Stimulated activated CD8-positive, alpha-beta memory T cell treated with anti-CD3 and anti-CD28 coated beads, Interleukin-4, amount 100 ng/mL, for 48 hours (primary cell): Measurements from ENCODE around the gene FILIP1.

ENCODE experiments used
- DNase-seq: peaks from one replicate; pipeline ENCODE4 v3.0.0-alpha.2; 2020

FILIP1 gene

DNA sequence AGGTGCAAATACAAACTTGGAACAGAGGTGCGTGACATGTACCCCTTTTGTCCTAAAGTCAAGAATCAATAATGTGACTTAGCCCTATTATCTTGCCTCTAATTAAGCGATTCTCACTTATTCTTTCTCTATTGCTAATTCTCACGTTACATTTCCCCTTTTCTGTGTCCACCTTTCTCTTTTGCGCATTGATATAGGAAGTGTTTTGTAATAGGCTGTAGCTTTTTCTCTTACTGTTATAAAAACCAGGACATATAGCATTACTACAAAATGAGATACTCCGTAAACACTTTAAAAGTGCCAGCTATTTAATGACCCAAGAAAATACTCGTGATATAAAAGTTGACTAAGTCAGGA is 208.3 kb downstream of the FILIP1 start:
- no peak for DNase-seq

DNA sequence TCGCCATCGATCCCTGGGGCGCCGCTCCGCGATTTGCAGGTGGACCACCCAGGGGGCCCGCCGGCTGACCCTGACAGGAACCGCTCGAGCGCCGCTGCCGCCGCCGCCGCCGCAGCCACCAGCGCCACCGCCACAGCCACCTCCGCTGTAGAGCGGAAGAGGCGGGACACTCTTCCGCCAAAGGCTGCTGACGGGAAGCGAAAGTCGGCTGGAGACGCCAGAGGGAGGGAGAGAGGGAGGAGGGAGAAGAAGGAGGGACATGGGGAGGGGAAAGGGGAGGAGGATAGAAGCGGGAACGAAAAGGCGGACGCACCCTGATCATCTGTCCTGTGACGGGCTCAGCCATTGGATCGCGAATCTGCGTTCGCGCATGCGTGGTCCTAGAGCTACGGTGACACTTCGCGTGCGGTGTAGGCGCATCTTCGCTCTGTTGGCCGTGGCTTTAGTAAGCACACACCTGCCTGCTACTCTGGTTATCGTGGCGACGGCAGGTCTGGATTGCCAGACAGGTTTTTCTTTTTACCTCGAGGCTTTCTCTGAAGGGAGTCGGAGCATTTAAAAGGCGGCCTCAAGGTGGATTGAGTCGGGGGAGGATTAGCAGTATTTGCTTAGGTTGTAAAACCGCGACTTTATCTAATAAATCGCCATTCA is 208.8 kb downstream of the FILIP1 start, which contains the start of gene TMEM30A:
Gene TMEM30A (minus strand): TSS at position 161 of the 651 bp plus-strand sequence. CDS start 154 bp downstream, at position 7.
- peak; percentile 95 for DNase-seq

DNA sequence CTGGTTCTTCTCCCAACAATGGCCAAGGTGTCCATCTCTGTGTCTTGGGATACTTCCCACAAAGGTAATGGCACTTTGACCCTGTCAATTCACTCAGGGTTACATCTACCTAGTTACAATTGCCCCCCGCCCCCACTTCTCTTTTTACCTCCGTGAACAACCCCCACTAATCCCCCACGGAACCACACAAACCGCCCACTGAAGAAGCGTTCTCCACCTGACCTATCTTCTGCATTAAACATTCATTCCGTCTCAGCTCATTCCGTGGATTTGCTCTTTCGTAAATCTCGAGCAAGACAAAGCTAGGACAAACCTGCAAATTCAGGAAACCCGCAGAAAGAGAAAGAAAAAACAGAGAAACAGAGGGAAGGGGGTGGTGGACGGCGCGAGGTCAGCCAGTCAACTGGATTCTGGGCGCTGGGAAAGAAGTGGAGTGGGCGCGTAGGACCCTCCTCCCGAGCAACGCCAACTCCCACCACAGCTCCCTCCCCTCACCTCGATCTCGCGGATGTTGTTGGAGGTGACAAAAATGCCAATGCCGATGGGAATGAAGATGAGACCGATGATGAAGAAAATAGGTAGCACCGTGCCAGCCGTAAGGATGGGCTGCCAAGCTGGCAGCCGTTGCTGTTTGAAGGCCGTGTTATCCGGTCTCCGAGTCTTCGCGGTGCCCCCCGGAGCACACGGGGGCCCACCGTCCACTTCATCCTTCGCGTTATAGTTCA is 209.5 kb downstream of the FILIP1 start:
- peak; percentile 33 for DNase-seq

DNA sequence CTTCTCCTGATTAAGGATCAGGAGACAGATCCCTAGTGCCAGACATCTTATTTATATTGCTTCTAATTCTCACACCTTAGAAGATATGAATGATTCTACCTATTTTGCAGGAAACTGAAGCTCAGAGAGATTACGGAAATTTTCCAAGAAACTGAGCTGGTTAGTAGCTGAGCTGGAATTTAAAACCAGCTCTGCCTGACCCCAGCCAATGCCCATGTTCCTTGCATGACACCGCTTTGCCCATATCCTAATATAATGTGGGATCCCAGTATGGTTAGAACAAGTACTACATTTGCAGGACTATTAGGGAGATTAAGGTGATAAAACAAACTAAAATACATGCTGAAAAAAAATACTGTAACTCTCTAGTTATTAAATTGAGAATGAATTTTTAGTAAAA is 210.9 kb downstream of the FILIP1 start:
- DNase-seq: no peak

DNA sequence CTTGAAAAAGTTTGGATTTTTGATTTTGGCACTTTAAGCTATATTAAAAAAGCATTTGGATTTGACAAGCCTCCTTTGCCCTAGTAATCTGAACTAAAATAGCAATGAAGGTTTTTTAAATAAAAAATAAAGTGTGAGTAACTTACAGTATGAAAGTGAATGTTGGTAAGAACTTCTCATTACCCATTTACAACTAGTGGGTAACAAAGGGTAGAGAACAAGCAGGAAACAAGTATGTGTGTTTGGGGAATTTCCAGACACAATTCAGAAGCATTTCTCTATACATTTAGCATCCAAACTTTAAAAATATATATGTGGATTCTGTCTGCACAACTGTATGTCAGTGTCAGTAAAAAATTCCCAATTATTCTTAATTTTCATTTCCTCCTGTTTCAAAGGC is 211.9 kb downstream of the FILIP1 start:
- DNase-seq: no peak

DNA sequence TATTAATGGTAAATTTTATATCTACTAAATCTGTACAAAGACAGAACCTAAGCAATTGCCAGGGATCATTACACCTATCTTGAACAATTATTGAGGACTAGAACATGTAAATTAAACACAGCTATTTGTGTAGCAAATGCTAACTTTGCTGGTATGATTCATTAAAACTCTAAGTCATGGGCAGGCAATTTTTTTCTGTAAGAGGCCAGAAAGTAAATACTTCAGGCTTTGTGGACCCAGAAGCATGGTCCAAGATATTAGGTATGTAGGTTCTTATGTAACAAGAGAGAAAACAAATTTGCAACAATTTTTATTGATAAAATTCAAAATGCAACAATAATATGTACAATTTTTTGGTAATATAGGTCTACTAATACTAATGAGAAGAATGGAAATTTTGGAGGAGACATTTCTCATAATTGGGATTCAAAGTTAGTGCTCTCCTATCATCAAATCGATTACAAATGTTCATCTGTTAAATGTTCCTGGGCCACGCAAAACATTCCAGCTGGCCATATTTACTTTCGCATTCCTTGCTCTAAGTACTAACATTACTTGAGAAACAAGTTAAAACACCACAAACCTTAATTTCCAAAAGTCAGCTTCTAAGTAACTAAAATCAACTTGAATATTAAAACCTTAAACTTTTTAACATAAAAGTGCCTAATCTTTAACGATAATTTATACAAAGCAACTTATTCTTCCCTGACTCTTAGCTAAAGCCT is 213.3 kb downstream of the FILIP1 start:
- no peak for DNase-seq

DNA sequence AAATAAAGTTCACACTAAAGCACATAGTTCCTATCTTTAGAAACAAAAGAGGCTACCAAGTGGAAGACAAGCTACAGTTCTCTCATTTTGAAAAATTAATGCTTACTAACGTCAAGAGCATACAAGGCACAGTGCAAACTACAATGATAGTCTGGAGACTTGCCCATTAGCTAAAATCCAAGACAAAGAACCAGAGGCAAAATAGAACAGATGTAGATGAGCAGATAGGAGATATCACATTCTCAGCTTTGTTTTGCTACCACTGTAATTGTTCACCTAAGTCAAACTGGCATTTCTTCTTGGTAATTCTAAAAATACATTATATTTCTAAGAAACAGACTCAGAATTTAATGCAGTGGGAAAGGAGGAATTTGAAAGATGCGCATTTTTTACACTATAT is 214.2 kb downstream of the FILIP1 start:
- DNase-seq: no peak

DNA sequence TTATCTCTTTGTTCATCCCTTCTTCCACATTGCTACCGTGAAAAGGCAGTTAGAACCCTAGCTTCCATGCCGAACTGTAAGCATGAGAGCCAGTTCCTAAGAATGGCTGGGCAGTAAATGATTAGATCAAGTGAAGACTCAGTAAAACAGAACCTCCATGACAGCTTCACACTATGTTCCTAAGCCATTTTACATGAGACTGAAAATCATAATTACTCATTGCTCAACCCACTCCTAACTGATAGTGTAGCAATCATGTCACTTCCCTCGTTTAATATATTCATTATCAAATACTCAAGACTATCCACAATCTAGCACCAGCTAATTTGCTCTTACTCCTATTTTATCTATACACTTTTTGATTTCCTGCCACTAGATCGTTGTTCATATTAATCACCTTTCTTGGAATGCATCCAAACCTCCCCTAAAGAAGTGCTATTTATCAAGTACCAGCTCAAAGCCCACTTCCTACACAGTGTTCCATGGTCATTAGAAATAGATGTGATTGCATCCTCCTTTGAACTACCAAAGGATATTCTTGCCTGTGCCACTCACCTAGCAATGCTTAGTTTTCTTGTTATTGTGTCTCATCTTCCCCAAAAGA is 215.0 kb downstream of the FILIP1 start:
- DNase-seq: no peak

DNA sequence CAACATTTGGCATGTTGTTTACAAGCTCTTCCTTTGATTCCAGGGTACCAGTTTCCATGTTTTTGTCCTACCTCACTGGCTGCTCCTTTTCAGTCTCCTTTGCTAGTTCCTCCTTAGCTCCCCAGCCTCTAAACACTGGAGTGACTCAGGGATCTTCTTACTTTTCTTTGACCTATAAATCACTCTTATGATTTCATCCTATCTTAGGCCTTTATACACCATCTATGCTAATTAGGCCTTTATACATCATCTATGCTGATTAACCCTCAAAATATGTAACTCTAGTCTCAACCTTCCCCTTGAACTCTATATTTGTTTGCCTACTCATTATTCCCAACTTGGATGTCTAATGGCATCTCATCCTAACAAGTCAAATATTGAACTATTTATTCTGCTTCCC is 218.5 kb downstream of the FILIP1 start:
- DNase-seq: no peak

DNA sequence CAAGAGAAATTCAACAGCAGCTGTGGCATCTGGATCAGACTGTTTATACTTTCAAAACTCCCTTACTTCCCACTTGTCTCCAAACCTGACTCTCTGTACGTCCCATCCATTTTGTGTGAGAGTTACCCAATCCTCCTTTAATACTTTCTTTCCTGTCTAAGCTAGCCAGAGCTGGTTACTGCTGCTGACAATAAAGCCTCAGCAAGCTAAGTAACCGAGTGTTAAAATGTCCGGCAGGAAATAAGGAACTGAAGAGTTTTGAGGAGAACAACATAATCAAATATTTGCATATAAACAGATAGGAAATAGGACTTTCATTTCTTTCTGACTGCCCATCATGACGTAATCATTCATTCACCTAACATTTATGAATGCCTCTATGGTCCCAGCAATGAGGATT is 220.6 kb downstream of the FILIP1 start:
- no peak for DNase-seq

DNA sequence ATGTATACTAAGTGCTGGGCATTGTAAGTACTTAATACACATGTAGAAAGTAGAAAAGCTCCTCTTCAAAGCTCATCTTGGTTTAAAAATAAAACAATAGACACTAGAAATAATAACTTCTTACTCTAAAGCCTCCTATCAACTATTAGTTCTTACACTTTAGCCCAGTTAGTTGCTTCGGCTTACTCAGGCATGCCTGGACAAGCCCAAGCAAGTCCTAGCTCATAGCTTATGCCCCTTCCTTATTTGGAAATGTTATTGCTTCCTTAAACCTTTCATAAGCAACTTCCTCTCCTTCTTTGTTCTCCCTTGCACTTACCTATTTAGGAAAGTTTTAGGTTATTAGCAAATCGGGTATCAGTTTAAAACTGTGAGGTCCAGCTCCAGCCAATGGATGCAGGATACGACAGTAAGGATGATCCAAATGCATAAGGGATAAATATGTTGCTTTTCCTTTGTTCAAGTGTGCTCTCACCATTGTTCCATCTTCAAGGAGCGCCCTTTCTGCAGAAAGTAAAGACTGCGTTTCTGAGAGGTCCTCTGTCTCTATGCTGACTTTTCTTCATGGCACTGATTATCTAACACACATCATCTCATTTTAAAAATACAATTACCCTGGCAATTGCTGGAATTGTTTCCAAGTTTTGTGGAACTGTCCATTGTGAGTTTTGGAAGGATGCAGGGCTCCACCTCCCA is 221.3 kb downstream of the FILIP1 start:
- no peak for DNase-seq

DNA sequence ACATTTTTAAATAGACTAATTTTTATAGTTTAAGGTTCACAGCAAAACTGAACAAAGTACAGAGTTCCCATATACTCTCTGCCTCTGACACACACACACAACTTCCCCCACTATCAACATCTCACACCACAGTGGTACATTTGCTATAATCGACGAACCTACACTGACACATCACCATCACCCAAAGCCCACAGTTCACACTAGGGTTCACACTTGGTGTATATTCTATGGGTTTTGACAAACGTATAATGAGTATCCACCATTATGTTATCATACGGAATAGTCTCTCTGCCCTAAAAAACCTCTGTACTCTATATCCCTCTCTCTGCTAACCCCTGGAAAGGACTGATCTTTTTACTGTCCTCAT is 224.6 kb downstream of the FILIP1 start:
- no peak for DNase-seq

DNA sequence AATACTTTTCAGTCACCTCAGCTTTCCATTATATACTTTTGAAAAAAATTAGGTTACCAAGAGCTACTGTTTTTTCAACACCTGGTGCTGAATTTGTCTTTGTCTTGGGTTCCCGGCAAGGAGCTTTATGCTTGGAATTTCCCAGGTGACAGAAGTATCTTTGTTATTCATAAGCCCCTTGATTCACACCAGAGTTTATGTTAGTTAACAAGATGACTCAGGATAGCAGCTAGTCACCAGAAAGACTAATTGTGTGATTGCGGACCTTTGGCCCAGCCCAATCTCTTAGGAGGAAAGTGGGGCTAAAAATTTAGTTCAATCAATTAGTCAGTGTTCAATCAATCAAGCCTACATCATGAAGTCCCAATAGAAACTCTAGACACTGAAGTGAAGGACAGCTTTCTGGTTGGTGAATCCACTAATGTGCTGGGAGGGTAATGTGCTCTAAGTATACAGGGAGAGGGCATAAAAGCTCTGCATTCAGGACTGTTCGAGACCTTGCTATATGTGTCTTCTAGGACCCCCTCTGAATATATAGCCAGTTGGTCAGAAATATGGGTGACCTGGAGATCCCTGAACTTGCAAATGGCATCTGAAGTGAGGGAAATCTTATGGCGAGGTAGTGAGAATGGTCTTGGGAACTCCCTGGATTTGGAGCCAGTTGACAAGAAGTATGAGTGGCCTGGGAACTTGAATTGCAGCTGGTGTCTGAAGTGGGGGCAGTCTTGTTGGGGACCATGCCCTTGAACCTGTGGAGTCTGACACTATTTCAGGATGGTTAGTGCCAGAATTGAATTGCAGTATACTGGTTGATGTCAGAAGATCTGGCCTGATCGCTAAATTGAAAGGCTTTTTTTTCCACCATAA is 225.2 kb downstream of the FILIP1 start:
- DNase-seq: no peak

DNA sequence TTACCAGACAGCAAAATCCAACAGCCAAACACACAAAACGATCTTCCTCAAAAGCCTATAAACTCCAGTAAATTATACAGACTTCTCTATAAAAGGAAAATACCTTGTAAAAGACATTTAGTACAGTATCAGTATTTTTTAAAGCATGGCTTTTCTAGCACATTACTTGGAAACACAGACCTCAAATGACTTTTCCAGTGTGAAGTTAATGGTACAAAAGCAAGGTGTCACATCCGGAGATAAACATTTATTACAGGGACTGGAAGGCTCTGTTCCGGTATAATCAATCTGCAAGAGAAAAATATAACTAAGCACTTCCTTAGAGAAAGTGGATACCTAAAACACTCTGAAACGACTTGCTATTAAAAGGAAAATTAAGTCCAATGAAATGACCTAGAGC is 226.1 kb downstream of the FILIP1 start:
- DNase-seq: no peak

DNA sequence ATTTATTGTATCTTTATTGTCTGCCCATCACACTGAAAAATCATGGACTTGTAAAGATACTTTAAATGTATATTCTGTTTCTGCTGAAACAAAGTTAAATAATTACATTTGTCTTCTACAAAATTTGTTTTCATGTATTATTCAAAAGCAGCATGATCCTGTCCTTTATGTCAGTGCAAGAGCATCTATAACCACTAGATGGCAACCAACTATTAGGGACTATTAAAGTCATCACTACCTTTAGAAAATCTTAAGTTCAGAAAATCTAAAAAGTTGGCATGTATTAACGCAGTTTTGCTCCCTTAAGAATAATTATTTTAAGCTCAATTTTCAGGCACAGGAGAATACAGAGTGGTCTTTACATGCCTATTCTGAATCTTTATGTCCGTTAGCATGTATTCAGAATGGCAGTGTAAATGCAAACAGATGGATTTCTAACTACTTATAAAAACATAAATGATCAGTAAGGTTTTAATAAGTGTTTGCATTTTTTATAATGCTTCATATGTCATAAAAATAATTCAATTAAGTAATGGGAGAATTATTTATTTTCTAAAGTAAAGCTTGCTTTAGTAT is 226.8 kb downstream of the FILIP1 start:
- no peak for DNase-seq

DNA sequence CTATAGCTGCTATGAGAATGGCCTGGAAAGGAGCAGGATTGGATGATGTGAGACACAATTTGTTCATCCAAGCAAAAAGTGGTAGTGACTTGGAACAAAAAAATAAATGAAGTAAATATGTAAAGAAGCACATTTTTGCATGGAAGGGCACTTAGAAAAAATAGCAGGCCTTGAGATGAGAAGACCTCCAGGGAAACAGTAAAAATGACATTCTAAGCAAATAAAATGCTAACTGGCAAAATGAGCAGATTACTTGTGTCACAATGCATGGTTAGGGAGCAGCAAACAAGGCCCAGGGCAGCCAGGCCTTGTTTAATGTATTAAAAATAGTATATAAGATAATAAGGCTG is 230.2 kb downstream of the FILIP1 start:
- no peak for DNase-seq

DNA sequence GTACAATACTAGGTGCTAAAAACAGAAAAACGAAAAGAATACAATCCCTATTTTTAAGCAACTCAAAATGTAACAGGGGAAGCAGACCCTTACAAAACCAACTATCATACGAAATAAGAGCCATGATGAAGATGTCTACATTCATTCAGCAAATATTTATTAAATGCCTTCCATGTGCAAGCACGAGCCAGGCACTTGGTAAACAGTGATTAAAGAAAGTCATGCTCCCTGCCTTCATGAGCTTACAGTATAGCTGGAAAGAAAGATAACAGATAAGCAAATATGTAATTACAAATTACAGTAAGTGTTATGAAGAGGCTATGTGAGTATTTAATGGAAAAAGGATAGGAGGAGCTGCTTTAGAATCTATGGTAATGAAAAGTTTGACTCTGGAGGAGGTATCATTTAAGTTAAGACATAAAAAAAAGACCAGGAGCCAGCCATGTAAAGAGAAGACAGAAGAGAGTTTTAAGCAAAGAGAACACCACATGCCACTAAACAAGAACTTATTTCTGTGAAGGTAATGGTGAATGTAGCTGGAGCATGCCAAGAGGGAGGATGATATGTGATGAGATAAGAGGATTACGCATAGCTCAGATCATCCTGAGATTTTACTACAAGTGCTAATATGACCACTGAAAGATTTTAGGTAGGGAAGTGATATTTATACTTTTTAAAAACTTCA is 230.7 kb downstream of the FILIP1 start:
- no peak for DNase-seq

DNA sequence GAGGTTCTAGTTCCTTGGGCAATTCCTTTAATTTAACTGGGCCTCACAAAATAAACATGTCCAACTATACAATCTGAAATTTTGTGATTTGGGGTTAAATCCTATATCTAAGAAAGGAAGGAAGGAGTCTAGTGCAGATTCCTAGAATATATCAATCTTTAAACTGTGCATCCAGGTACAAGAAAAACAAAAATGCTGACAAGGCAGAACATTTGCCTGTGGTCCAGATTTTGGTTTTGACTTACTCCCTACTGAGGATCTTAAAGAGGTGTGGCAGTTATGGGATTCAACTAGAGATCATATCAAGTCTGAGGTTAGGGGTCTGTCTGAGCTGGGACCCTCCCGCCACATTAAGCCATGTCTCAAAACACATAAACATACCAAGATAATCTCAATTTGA is 232.3 kb downstream of the FILIP1 start:
- DNase-seq: no peak

DNA sequence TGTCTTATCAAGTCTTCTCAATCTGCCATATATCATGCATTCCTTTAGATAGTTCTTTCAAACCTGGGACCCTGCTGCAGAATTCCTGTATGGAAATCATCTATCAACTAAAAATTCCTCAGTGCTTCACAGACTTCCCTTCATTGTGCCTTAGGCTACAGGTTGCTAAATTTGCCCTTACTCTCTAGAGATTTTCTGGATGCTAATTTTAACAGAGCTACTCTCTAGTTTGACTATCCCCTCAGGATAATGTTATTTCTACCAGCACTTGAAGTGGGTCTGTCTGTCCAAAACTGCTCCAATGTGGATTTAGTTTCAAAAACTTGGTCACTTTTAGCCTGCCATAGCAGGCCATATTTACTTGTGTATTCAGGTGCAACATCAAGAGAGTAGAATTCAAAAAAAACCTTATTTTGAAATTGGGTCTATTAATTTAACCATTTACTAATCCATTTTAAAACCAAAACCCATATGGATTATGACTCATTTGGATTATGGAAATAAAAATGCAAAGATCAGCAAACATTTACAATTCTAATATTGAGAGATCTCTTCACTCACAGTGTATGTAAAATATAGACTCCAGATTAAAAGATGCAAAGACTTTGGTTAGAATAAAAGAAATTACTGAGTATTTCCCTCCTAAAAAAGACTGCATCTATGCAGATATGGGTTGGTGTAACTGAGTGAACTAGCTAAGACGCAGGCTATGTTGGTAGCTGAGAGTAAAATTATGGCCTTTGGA is 236.1 kb downstream of the FILIP1 start:
- no peak for DNase-seq

DNA sequence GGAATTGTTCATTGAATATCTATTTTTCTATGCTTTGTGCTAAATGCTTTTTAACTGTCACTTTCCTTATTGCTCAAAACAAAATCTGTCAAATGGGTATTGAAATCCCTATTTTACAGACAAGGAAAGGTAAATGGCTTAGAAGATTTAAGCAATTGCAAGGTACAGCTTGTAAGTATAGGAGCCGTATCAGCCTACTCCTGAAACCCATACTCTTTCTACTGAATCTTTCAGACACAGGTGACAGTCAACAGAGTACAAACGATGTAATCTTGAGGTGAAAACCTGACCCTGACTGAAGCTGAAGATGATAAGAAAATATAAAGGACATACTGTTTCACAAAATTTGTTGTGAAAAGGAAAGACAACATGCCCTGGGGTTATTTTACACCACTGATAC is 243.0 kb downstream of the FILIP1 start:
- DNase-seq: no peak

DNA sequence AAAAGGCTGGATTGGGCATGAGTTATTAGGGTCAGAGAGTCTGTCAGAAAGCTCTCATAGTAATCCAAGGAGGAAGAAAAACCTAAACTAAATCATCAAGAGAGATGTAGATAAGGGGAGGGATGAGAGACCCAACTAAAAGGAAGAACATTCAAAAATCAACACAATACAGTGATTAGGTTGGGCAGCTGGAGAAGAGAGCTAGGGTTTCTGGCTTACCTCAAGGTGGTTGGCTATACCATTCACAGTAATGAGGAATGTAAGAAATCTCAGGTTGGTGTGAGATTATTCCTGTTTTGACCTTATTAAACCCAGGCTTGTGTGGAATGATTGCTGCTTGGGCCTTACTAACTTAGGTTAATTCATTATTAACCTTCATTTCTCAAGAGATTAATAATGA is 243.8 kb downstream of the FILIP1 start:
- no peak for DNase-seq
